ENCODE data around the gene KLHL6. TPM values are rescaled to one million over a fixed set of nuclear protein-coding genes. Genes with fewer than 3 reads are reported as not detected.
"Not testable (repeated sequence)": the region's sequence is repeated elsewhere in the genome, so short reads cannot be mapped to it uniquely, and the experiment has no call there.

Gene KLHL6
- total RNA-seq, 1 experiment from 2014 or later: not detected

- DNase-seq (ENCODE audit: low read depth): no peak
Observed at GRCh38 chr3:183487016-183487415, 68.5 kb downstream of the KLHL6 start.

GRCh38 chr3:183486472-183486871 lies 69.0 kb downstream of the KLHL6 start:
- no peak for DNase-seq (ENCODE audit: low read depth)

- DNase-seq (ENCODE audit: low read depth): no peak
Observed at GRCh38 chr3:183485585-183485984, 69.9 kb downstream of the KLHL6 start.

GRCh38 chr3:183485093-183485492 lies 70.4 kb downstream of the KLHL6 start:
- DNase-seq (ENCODE audit: low read depth): no peak

GRCh38 chr3:183484431-183485075 lies 71.0 kb downstream of the KLHL6 start:
- DNase-seq (ENCODE audit: low read depth): no peak

- peak; percentile 81 for DNase-seq (ENCODE audit: low read depth)
Observed at GRCh38 chr3:183481582-183481981, 73.9 kb downstream of the KLHL6 start.

- DNase-seq (ENCODE audit: low read depth): no peak
Observed at GRCh38 chr3:183478501-183478900, 77.0 kb downstream of the KLHL6 start.

- no peak for DNase-seq (ENCODE audit: low read depth)
Observed at GRCh38 chr3:183477801-183478456, 77.6 kb downstream of the KLHL6 start.

GRCh38 chr3:183475764-183476162 lies 79.7 kb downstream of the KLHL6 start:
- DNase-seq (ENCODE audit: low read depth): not testable (repeated sequence)

- no peak for DNase-seq (ENCODE audit: low read depth)
Observed at GRCh38 chr3:183475016-183475763, 80.3 kb downstream of the KLHL6 start.

- no peak for DNase-seq (ENCODE audit: low read depth)
Observed at GRCh38 chr3:183473969-183474368, 81.5 kb downstream of the KLHL6 start.

- DNase-seq (ENCODE audit: low read depth): no peak
Observed at GRCh38 chr3:183472155-183472554, 83.4 kb downstream of the KLHL6 start.

GRCh38 chr3:183468424-183468823 lies 87.1 kb downstream of the KLHL6 start:
- DNase-seq (ENCODE audit: low read depth): no peak

- no peak for DNase-seq (ENCODE audit: low read depth)
Observed at GRCh38 chr3:183466575-183466974, 88.9 kb downstream of the KLHL6 start.

GRCh38 chr3:183465710-183466109 lies 89.8 kb downstream of the KLHL6 start:
- not testable (repeated sequence) for DNase-seq (ENCODE audit: low read depth)

- no peak for DNase-seq (ENCODE audit: low read depth)
Observed at GRCh38 chr3:183464480-183464879, 91.0 kb downstream of the KLHL6 start.

- peak; percentile 41 for DNase-seq (ENCODE audit: low read depth)
Observed at GRCh38 chr3:183460081-183461055, 95.1 kb downstream of the KLHL6 start.

- DNase-seq (ENCODE audit: low read depth): peak; percentile 72
Observed at GRCh38 chr3:183455089-183455488, 100.4 kb downstream of the KLHL6 start.

- DNase-seq (ENCODE audit: low read depth): no peak
Observed at GRCh38 chr3:183454064-183454463, 101.4 kb downstream of the KLHL6 start.

- DNase-seq (ENCODE audit: low read depth): no peak
Observed at GRCh38 chr3:183449791-183450190, 105.7 kb downstream of the KLHL6 start.

- DNase-seq (ENCODE audit: low read depth): peak; percentile 23
Observed at GRCh38 chr3:183449391-183449790, 106.1 kb downstream of the KLHL6 start.

Measured in M059J (cell line).